ENCODE results near the gene ITGB2.

ITGB2 gene

DNA sequence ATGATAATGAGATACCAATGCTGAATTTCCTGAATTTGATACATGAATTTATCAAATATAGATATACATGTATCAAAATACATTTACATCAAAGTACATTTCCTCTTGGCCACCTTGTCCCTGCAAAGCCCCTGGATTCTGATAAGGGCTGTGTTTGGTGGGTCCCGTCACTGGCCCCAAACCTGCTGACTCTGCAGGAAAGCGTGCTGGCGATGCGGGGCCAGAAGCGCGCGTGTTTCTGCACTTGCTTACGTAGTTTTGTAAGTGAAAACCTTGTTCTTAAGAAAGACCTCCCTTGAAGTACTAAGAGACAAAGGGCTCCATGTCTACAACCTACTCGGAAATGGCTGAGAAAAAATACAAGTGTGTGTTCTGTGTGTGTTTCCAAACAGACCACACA, 11.0 kb downstream of the ITGB2 start:
- FAIRE-seq, result no peak

- FAIRE-seq, result no peak
Measured at GRCh38 chr21:44908908-44909307, 11.8 kb downstream of the ITGB2 start.

- no peak for FAIRE-seq
Measured at GRCh38 chr21:44907966-44908895, 12.5 kb downstream of the ITGB2 start.

DNA sequence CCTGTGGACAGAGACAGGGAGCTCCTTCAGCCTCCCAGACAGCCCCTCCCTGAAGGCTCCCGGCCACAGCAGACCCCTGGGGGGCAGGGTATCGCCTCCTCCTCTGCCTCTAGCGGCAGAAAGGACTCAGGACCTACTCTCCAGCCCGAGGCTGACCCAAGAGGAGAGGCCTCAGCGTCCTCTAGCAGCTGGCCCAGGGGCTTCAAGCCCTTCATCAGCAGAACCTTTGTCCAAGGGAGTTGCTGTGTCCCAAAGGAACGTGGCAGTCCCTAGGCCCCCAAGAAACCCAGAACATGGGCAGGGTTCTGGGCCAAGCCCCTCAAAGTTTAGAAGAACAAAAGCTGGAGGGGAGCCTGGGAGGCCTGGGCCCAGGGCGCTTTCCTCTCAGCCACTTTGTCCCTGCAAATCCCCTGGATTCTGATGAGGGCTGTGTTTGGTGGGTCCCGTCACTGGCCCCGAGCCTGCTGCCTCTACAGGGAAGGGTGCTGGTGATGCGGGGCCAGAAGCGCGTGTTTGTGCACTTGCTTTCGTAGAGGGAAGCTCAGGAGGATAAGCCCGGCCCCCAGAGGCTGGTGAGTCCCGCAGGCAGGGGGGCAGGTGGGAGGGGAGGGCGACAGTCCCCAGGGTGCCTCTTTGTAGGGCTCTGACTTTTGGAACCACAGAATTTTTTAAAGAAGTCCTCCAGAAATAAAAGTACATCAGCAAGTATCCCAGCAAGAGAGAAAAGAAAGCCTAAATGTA, 13.3 kb downstream of the ITGB2 start:
- no peak for FAIRE-seq

DNA sequence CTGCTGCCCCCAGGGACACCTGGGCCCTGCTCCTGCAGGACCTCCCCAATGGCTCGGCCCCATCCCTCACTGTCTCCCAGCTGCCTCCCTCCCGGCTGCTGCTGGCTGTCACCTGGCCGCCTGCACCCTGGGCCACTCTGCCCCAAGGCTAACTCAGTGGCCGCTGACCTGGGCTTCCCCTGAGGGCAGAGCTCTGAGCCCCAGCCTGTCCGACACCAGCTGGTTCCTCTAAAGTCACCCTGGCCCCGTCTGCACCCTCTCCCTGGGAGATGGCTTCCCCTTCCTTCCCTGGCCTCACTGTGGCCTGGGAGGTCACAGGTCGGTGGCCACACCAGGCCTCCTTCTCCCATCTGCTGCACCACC, 15.0 kb downstream of the ITGB2 start:
- FAIRE-seq, result no peak

DNA sequence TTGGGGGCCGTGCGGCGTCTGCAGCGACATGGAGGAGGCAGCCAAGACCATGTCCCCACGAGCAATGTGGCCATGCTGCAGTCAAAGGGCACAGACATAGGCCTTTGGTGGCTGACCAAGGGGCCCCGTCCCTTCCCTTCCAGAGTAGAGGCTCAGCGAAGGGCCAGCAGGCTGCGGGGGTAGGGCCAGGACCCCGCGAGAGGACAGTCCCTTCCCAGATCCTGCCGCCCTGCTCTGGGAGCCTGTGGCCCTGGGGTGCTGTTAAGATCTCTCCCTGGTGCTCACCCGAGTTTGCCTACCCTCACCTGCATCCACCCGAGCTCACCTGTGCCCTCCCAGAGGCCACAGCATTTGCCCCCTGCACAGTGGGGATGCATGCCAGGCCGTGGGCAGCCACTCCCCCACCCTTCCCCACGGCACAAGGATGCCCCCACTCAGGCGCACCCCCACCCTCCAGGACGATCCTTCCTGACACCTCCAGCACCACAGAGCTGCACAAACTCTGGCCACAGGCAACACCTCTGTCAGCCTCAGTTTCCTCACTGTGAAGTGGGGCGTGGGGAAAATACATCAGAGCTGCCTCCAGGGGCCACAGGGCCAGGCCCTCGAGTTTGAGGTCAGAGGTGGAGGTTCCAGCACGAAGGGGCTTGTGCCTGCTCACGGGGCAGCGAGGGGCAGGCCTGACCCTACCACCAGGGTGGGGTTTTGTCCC, 15.5 kb downstream of the ITGB2 start:
- FAIRE-seq, result no peak

DNA sequence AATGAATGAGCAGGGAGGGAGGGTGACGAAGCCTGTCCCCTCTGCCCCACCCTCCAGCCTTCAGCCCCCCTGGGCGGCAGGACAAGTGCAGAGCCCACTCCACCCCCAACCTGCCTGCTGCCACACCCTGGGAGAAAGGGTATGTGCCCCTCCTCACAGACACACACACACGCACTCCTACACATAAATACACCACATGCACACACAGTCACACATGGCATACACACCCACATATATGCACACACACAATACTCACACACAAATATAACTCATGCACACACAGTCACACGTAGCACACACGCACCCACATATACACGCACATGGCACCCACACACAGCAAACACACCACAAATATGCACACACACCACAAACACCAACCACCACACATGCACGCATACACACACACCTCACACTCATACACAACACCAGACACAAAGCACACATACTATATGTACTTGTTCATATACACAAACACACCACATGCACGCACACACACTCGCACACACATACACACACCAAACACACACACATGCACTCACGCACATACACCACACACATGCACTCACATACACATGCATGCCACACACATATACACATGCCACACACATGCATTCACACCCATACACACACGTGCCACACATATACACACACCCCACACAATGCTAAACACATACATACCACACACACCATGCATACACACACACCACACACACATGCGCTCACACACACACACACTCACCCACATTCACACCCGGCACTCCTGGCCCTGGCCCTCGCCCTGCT, 16.4 kb downstream of the ITGB2 start:
- FAIRE-seq, result no peak

DNA sequence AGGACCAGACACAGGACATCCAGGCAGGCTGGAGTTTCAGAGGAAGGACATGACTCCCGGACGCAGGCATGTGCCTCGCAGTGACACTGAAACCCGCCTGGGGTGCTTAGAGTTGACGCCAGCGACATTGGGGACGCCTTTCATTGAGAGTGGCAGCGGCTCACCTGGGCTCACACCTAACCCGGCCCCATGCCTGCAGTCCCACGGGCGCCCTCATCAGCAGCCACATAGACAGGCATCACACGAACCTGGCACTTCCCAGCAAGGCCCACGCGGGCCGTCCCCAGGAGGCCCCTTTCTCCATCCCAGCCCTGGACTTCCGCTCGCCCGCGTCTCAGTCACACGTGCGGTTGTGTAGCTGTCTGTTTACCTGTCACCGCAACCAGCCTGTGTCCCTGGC, 17.0 kb downstream of the ITGB2 start:
- FAIRE-seq, result no peak

DNA sequence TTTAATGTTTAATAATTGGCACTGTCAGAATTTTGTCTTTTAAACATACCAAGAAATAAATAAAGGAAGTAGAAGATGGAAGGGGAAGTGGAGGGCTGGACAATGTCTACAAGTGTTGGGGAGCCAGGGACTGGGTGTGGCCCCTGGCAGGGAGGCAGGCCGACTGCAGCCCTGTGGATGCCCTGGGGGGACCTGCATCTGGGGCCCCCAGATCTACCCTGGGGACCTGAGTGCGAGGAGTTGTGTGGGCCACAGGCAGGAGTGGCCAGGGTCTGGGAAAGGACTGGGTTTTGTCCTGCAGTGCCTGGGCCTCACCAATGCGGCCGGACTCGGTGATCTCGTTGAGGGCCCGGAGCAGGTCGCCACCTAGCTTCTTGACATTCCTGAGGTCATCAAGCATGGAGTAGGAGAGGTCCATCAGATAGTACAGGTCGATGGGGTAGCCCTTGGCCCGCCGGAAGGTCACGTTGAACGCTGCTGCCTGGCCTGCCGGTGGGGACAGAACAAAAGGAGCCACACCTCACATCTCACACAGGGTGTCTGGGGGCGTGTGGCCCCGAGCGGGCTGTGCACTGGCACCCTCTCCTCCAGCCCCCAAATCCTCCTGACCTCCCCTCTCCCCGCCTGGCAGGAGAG, 17.5 kb downstream of the ITGB2 start:
- no peak for FAIRE-seq

DNA sequence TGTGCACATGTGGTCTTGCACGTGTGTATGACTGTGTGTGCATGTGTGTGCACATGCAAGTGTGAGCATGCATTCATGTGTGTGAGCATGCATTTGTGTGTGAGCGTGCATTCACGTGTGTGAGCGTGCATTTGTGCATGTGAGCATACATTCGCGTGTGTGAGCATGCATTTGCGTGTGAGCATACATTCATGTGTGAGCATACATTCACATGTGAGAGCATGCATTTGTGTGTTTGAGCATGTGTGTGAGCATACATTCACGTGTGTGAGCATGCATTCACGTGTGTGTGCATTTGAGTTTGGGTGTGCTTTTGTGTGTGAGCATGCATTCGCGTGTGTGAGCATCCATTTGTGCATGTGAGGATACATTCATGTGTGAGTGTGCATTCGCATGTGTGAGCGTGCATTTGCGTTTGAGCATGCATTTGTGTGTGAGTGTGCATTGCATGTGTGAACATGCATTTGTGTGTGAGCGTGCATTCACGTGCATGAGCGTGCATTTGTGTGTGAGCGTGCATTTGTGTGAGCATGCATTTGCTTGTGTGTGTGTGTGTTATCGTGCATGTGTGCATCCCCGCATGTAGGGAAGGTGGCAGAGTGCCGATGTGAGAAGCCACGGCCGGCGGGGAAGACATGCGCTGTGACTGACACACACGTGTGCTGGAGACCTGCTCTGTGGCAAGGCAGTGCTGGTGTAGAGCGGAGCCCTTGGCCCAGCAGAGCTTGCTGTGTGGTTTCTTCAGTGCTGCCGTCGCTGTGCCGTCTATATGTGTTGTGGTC, 18.2 kb downstream of the ITGB2 start:
- FAIRE-seq, result no peak

GRCh38 chr21:44901391-44902074, 19.2 kb downstream of the ITGB2 start:
- FAIRE-seq, result no peak

- FAIRE-seq, result no peak
Measured at GRCh38 chr21:44900559-44901251, 20.0 kb downstream of the ITGB2 start.

DNA sequence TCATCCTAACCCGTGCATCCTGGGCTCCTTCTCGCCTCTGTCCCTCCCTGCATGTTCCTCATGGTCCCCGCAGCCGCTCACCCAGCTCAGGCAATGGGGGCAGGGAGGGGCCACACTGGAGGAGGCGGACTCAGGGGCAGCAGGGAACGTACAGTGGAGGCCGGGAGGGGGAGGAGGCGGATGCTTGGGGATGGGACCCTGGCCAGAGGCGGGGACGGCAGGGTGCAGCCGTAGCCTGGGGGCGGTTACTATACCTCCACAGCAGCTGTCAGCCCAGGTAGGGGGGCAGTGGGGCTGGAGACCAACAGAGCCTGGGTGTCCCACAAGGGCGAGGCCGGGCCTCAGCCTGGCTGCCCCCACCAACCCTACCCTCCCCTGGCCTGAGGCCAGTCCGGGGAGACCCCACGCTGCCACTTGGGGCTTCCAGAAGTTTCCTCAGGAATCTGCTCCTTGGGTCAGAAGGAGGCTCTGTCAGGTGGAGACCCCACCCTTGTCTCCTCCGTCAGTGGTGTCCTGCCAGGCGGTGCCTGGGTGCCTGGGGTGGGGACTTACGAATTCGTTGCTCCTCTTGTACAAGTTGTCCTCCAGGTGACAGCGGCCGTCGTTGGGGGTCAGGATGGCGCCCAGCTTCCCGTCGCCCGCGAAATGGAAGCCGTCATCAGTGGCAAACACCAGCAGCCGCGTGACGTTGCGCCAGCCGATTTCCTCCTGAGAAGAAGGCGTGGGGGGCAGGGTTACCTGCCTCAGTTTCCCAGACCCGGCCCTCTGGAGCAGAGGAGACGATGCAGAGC, 20.7 kb downstream of the ITGB2 start:
- no peak for FAIRE-seq

DNA sequence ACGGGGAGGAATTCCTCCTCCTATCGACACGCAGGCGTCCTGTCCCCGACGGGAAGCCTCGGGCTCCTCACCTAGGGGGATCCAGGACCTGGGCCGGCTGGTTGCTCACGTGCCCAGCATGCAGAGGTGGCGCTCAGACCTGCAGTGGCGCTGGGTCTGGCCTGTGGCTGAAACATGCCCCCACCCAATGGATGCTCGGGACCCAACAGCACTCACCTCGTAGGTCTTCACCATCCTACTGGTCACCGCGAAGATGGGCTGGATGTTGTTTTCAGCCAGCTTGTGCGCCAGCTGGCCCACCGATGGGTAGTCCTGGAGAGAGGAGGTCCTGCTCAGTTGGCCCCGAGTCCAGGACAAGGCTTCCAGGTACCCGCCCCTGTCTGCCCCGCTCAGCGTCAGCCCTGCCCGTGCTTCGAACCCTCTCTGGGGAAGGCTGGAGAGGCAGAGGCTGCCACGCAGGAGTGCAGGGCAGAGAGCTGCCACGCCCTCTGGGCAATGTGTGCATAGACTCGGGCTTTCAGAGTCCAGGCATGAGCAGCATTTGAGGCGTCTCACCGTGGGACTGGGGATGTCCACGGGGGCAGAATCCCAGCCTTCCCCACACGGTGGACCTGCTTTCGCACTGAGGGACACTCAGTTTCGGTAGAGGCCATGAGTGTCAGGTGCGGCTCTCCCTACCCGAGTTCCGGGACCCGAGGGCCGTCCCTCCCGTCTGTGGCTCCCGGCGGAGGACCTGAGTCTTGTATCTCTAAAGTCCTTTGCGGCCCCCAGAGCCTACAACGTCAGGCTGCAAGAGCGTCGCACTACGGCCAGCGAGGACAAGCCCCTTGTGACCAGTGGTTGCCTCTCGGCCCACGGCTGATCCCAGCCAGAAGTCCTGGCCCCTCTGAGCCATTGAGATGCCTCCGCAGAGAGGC, 21.6 kb downstream of the ITGB2 start:
- FAIRE-seq, result no peak

- no peak for FAIRE-seq
Measured at GRCh38 chr21:44898011-44898488, 22.6 kb downstream of the ITGB2 start.

DNA sequence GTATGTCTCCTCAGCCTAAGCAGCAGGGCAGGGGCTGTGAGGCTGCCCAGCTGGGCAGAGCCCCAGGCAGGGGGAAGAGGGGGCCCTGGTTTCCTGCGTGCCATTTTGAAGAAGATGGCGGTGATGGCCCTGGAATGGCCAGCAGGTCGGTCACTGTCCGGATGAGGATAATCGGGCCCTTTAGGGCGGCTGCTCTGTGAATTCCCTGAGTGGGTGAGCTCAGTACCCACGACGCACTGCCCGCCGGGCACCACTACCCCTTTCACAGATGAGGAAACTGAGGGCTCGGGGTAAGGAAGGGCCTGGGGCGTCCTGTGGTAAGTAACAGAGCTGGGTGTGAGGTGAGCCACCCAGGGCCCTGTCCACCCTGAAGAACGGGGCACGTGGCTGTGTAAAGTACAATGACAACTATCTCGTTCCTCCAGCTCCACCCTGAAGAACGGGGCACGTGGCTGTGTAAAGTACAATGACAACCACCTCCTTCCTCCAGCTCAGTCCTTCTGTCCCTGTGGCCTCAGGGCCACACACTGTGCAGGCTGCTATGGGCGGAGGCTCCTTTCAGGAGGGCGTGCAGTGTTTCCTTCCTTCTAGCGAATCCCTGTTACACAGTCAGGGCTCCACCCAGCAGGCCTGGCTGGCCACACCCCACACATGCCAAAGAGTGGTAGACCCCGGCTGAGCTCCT, 23.2 kb downstream of the ITGB2 start:
- no peak for FAIRE-seq

Data from colon (tissue), 2 donors.